Stimulated activated CD4-positive, alpha-beta T cell treated with anti-CD3 and anti-CD28 coated beads, Interleukin-1b, Interleukin-23, amount 100 ng/mL, for 1 hour (primary cell): ENCODE results near the gene AMER2.
"Not testable (repeated sequence)": the region's sequence is repeated elsewhere in the genome, so short reads cannot be mapped to it uniquely, and the experiment has no call there.

Experiments
- DNase-seq, 2 donors: peaks; one replicate each; pipeline ENCODE4 v3.0.0-alpha.2; 2020; ENCODE audit warnings: low read depth in 2 of 2

AMER2 gene

DNA sequence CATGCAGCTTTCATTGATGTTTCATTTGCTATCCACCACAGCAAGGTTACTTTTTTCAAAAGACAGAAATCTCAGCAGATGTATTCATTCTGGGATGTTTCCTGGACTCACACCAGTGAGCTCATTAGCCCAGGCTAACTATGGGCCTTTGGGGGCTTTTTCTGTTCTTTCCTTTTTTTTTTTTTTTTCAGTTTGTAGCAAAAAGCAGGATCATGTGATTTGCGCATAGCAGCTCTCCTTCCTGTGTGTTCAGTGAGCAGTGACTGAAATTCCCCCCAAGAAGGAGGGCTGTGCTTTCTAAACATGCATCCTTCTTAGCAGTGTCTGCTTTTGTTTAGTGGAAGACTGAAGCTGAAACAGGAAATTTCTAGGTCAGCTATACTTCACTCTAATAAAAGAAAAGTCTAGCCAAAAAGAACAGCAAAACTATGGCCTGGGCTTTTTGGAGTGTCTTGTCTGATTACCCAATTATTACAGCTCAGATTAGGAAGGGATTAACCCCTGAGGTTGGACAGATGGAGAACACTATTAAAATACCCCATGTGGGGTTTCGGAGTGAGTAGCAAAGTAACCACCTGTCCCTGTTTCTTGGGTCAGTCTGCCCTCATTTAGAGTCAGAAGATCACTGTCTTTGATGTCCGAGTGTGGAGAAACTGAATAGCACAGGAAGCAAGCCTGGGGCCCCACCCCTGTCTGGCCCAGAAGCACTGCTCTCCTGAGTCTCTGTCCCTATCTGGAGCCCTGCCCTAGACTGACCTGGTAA is 8.9 kb upstream of the AMER2 start:
- no peak for DNase-seq

DNA sequence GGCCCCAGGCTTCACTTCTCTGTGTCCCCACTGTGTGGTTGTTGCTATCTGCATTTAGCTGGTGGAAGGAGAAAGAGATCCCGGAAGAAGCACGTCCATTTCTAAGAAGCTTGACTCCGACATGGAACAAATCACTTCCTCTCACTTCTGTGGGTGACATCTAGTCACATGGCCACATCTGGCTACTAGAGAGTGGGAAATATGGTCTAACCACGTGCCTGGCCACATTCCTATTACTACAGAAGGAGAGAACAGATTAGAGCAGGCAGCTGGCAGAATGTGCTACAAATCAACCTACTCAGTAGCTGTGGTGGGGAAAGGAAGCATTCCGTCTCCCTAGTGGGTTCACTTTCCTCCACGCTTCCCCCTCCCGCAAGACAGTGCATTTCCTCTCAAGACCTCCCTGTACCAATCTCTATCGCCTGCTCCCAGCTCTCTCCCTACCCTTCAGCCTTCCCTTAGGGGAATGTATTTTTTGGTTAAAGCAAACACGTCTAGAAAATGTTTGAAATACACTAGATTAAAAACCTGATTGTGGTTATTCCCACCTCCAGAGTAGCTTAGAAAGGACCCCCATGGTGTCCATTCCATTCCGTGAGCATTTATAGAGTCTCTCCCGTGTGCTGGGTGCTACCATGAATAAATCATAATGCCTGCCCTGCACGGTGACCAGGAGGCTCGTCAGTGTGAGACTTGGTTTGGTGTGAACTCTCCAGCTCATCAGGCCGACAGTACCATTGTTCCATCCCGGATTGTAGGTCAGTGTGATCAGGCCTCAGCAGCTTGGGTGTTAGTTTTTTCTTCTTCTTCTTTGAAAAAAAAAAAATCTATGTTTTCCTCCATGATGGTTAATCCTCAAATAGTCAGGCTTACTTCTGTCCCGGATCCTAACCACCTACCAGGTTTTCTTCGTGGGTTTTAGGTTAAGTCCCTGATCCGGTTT is 8.0 kb upstream of the AMER2 start:
- DNase-seq: no peak

DNA sequence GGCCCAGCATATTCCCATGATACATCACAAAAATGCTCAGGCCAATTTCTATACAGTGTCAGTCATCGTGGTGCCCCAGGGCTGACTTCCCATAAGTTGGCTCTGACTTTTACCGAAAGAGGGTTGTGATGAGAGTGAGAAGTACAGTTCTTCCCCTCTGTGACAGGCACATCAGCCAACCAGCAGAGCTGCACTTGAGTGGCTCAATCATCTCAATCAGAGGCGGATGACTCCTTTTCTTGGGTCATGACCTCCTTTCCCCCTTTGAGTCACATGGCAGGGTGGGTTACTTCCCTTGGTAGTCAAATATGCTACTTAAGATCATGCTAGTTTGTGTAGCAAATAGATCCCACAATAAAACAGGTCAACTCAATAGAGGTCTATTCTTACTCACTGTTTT is 6.9 kb upstream of the AMER2 start:
- no peak for DNase-seq

DNA sequence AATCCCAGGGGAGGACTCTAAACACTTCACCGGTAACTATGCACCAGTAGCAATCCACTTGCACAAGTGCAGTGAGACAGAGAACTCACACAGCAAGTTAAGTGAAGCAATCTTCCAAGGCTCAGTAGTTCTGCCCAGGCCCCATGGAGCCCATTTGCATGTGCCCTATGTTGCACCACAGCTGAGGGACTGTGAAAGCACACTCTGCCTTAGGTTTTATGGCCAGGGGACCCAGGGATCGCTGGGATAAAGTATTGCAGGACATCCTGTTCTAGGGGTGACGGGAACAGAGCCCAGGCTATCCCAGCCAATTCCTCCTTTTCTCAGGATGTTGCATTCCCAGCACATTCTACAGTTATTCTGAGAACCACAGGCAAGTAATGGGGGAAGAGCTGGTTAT is 6.0 kb upstream of the AMER2 start:
- no peak for DNase-seq

DNA sequence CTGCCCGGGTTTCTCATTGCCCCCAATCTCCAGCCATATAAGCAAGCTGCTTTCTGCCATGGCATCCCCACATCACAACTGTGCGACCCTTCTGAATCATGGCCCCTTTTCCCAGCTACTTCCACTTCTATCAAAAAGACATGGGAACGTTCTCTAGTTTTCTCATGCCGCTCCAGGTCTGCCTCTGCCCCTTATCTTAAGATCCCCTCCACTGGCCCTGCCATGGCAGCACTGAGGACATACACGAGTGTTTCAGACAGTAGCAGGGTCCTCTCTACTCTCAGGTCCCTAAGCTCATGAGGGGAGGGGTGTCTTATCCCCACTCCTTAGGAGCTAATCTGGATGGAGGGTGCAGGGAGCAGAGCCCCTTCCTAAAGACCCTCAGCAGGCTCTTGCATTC is 5.5 kb upstream of the AMER2 start:
- no peak for DNase-seq

DNA sequence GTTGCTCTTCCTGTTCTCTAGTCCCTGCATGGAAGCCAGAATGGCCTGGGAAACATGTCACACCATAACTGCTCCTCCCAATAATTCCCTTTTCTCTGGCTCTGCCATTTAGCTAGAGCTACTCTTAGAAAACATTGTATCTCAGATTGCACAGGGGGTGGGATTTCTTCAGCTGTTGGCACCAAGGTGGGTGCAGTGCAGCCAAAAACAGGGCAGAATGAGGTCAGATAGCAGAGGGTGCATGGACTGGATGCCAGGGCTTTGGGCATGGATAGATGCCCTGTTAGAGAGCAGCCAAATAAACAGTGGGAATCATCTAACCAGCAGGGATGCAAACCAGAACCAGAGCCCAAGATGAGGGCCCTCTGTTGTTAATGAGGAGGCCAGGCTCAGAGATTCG is 4.9 kb upstream of the AMER2 start:
- DNase-seq: no peak

DNA sequence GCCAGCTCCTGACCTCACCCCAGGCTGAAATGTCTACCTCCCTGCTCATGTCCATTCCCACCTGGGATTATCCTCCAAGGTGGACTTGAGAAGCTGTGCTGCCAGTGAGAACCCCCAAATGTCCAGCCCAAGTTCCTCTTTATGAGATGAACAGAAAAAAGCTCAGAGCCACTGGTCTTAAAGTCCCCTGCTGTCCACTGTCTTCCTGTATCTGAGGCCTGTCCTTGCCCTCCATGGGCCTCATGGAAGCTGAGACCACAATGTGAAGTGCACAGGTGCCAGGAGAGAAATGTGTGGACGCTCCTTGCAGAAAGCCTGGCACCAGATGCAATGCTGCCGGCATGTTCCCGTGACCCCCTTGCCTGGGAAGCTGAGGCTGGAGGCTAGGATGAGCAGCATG is 3.3 kb upstream of the AMER2 start:
- no peak for DNase-seq

DNA sequence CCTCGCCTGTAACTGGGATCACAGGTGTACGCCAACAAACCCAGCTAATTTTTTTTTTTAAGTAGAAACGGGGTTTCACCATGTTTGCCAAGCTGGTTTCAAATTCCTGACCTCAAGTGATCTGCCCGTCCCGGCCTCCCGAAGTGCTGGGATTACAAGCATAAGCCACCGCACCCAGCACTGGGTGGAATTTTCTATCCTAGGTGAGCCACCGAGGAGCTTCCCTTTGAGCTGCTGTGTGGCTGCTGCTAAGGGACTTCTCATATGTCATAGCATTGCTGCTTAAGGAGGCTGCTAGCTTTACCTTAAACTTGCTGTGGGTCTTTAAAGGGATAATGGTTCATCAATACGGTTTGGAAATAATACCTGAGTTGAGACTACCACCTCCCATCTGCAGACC is 2.9 kb upstream of the AMER2 start:
- no peak for DNase-seq

DNA sequence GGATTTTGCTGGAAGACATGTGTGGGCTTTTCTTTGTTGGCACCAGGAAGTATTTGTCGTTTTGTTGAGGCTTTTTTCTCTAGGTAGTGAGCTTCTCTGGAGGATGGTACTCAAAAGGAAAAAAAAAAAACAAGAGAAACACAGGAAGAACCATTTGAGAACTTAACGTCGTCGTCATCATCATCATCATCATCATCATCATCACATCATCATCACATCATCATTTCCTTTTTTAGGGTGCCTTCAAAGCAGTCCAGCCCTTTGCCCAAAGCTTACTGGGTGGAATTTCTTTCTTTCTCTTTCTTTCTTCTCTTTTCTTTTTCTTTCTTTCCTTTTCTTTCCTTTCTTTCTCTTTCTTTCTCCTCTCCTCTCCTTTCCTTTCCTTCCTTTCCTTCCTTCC is 2.2 kb upstream of the AMER2 start:
- no peak for DNase-seq

DNA sequence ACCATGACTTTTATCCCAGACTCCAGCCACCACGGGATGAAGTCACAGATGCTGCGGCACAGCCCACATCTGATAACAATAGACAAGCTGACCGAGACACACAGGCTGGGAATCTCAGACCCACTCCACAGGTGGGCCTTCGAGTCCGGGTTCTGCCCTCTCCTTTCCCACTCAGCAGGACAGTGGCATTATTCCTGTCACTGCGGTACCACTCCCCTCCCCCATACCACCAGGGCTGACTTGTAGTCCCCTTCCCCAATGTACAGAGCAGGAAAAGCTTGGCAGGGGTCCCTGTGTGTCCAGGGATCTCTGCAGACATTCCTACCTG is 179 bp upstream of the AMER2 start:
- no peak for DNase-seq

DNA sequence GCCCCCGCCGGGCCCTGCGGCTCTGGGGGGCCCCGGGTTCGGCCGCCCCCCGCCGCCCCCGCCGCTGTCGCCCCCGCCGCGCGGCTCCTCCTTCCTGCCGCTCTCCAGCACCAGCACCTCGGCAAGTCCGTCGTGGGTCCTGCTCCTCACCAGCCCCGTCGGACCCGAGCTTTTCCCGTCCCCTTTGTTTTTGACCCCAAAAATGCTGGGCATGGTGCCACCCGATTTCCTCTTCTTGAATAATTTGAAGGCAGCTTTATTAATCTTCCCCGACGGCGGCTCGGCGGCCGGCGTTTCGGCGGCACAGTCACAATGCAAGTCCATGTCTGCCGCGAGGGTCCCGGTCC is 945 bp downstream of the AMER2 start:
- no peak for DNase-seq

DNA sequence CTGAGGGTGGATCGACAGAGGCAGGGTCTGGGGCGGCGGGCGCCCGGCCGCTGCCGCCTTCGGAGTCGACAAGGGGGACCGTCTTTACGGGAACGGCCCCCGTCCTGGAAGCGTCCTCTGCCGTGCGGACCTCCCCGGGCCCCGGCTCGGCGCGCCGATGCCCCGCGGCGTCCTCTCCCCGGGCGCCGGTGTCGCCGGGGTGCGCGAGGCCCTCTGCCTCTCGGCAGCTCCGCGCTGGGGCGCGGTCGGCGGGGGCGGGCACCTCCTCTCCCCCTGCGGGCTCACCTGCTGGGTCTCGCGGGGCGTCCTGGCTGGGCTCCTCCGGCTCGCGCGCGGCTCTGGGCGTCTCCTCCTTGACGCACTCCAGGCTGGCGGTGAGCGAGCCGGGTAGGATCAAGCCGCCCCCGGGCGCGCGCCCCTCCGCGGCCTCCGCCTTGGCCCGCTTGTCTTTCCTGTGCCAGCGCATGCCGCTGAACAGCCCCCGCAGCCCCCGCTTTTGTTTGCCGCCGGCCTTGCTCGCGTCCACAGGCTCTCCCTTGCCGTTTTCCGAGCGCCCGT is 1.5 kb downstream of the AMER2 start:
- DNase-seq: no peak

DNA sequence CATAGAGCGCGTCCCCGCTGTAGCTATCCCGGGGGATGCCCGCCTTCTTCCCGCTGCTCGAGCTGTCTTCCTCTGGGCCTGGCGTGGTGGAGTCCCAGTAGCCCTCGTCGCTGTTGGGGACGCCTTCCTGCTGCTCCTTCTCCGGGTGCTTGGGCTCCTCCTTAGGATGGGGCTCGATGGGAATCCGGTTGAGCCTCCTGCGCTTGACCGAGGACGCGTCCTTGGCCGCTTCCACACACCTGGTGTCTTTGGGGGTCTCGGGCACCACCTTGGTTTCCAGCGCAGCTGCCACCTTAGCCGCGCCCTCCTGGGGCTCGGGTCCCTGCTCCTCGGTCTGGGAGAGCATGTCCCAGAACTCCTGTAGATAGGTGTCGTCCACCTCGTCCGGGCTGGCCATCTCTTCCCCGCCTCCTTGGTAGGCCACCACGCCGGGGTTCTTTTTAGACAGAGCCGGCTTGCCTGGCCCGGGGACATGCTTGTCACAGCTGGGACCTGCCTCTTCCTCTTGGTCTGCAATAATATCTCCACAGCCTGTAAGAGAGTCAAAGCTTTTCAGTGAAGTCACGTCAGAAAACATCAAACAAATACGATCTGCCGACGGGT is 2.0 kb downstream of the AMER2 start:
- no peak for DNase-seq

DNA sequence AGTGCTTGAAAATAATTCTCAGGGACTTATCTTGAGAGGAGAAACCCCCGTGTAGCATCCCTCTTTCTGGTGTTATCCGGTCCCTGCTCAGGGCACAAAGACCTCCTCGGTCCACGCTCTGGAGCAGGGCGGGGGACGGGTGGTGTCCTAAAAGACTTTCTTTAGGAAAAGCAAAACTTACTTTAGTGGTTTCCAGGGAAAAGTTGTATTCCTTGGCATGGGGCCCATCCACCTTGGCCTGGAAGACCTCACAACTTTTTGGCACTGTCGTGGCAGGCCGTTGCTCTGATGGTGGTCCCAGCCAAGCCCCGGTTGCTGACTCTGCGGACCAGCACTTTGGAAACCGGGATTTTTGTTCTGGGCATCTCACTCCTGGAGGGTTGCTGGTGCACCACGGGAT is 2.7 kb downstream of the AMER2 start:
- DNase-seq: no peak

DNA sequence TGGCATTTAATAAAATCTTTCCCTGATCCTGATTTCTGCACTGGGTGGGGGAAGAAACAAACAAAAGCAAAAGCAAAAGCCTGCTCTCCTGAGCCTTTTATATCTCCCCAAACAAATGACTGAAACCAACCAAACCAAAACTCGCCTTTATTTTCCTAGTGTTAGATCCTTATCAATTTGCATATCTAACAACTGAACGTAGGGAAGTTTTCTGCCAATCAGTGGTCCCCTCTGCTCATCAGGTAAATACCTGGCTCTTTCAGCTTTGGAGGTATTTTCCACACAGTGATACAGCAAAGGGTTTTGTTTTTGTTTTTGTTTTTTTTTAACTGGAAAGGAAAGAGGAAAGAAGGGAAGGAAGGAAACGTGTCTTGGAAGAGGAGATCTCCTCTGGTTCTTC is 3.3 kb downstream of the AMER2 start:
- no peak for DNase-seq

DNA sequence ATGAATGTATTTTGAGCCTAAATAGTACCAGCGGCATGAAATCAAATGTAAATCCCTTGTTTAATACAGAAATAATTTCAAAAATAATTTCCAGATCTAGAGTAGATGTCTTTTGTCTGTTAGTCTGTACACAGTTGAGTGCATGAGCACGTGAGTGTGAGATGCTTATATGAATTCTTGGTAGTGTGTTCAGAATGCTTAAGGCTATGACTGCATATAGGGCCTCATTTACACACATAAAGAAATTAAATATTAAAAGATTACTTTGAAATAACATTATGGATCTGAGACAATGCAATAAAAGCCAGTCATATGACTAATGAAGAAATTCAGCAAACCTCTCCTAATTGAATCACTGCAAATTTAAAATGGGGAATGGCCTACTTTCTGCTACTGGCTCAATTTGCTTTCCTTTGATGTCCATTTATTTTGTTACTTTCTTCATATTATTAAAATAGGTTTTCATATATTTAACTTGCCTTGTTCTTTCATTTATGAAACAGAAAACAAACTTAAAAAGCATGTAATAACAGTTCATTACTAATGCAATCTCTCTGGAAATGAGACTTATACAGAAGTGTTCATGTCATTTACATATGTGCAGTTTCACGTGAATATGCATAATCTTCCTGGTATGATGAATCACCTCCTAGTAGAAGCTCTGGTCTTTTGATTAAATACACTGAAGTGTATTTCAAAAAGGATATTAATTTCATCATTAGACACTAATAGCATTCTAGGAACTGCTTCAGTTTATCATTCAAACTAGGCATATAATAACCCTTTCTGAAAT is 4.5 kb downstream of the AMER2 start:
- DNase-seq: no peak

DNA sequence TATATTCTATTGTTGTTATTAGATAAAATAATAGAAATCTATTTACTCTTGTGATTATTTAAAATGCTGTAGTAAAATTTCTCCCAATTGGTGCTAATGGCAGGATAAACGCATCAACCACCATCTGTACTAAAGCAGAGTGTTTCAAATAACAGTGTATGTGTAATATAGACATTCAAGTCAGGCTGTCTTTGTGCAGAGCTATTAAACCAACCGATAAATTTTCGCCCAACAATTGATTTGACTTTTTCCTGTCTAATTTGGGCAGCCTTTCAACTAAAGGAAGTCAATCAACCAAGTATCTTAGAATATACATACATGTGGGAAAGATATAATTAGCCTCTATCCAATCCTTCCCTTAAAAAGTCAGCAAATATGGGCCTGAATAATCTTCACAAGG is 5.8 kb downstream of the AMER2 start:
- no peak for DNase-seq

DNA sequence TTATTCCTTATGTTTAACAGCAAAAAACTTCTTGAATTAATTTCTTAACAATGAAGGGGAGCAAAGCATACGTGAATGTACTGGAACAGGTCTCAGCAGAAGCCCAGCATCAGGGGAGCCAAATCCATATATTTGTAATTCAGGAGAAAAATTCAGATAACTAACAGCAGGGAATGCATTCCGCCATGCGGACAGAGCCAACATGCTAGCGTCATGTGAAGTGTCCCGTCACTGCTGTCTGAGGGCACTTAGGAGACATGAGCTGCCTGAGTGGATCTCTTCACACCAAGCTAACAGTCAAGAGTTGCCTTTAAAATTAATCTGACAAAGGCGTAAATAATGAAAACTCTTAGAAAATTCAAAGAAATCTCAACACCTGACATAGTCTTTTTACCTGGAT is 6.4 kb downstream of the AMER2 start:
- DNase-seq: no peak

DNA sequence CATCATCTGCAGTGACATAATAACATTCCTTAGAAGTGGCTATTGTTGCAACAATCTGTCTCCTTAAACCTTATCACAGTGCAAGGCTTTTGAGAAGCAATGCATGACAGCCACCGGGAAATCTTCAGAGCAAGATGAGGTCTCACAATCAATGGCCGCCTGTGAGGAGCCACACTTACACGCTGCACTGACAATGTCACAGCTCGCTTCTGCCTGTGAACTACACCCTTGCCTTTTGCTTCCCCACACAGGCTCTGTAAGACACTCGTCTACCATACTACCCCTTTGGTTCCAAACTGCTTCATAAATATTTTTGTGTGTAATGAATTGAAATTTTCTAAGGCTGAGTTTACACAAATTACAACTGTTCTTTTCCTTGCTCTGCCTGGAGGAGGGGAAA is 6.9 kb downstream of the AMER2 start:
- DNase-seq: not testable (repeated sequence)

DNA sequence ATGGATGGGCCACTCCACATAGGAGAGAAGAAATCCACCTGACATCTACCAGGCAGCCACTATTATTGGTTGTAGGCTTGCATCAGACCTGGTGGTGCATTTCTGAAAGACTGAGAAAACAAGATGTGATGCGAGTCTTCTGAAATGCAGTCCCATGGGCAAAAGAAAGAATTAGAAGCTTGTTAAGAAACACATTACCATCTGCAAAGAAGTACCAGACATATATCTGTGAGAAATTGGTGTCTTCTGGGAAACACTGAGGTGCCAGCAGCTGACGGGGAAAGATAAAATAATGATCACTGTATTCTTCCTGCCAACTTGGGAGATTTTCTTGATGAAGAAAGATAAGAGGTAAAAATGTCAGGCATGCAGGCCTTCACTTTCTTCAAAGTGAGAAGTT is 14.4 kb downstream of the AMER2 start:
- no peak for DNase-seq

DNA sequence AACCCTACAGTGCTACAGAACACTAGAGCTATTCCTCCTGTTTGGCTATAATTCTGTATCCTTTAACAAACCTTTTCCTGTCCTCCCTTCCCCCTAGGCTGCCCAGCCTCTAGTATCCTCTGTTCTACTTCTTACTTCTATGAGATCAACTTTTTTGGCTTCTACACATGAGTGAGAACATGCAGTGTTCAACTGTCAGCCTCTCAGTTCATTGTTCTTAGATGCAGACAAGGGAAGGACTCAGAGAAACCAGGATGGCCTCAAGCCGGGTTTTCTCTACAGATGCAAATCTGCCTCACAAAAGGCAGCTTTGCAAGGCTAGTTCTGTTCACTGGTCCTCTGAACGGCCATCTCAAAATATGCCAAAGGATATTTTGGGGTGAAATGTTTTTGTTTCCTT is 18.4 kb downstream of the AMER2 start:
- no peak for DNase-seq

DNA sequence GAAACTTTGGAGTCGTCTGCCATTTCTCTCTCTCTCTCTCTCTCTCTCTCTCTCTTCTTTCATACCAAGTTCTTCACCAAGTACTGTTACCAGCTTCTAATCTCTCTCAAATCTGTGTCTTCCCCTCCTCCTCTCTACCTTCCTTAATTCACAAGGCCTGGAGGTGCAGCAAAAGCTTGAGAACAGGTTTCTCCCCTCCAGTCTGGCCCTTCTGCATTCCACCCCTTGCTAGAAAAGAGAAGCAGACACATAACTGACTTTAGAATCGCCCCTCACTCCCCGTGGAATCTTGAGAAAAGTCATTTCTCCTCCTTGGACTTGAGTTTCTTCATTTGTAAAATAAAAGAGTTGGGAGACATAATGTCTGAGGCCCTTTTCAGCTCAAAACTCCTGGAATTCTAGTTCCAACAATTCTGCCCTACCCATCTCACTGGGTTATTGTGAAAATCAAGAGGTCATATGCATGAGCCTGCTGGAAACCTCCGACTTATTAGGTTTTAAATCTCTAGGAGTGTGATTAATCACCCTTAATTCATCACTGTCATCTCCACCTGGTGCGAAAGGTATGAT is 20.4 kb downstream of the AMER2 start:
- no peak for DNase-seq
